Measurements from ENCODE around the gene PRCP. TPM values are rescaled to one million over a fixed set of nuclear protein-coding genes. Genes with fewer than 3 reads are reported as not detected.
A peak's percentile ranks its signal among the peaks of the same experiment; 100 is the strongest.

The PRCP gene
- total RNA-seq, 1 experiment from 2014 or later, result 22.7 TPM

GRCh38 chr11:82778776-82779175 lies 121.5 kb downstream of the PRCP start:
- peaks cover 7% of the 10 kb centered on the region for H3K9me3 Mint-ChIP-seq (ENCODE audit: low read depth, unreplicated experiment)
- no peak overlapping the region for H3K4me3 Mint-ChIP-seq (ENCODE audit: low read depth, unreplicated experiment)
- no peaks in the 10 kb centered on the region for H3K4me1 Mint-ChIP-seq (ENCODE audit: low read depth, unreplicated experiment)
- H3K27me3 Mint-ChIP-seq (ENCODE audit: unreplicated experiment), result no peaks in the 10 kb centered on the region
- BruUV-seq (replicated peaks), result no TSS peak
- intact Hi-C loops (cut with micrococcal nuclease; ENCODE audit: unreplicated experiment), result no loop called here
- DNase-seq, result no peak
- no peaks in the 10 kb centered on the region for H3K36me3 Mint-ChIP-seq (ENCODE audit: insufficient read depth, unreplicated experiment)
- CTCF ChIA-PET, result no interaction called here
- no peak overlapping the region for H3K27ac Mint-ChIP-seq (ENCODE audit: unreplicated experiment)
- TF ChIP-seq CTCF (IDR thresholded peaks at IDR 0.05; ENCODE audit: unreplicated experiment), result no peak

GRCh38 chr11:82776377-82776776 lies 123.9 kb downstream of the PRCP start:
- no peak for TF ChIP-seq CTCF (IDR thresholded peaks at IDR 0.05; ENCODE audit: unreplicated experiment)
- Mint-ChIP-seq H3K27me3 (ENCODE audit: unreplicated experiment) (no peaks in the 10 kb centered on the region), H3K4me3 (ENCODE audit: low read depth, unreplicated experiment) (no peak overlapping the region), H3K4me1 (ENCODE audit: low read depth, unreplicated experiment) (no peaks in the 10 kb centered on the region), H3K36me3 (ENCODE audit: insufficient read depth, unreplicated experiment) (no peaks in the 10 kb centered on the region), H3K9me3 (ENCODE audit: low read depth, unreplicated experiment) (peaks cover 4% of the 10 kb centered on the region), H3K27ac (ENCODE audit: unreplicated experiment) (no peak overlapping the region)
- no peak for DNase-seq
- no TSS peak for BruUV-seq (replicated peaks)
- CTCF ChIA-PET, result interaction anchor here (0.5 to 0.8 kb wide), 2 partner anchors 9 to 42 kb away, joined by 4 read pairs; no protein-coding TSS in a partner anchor
- intact Hi-C loops (cut with micrococcal nuclease; ENCODE audit: unreplicated experiment), result no loop called here

- DNase-seq, result peak; percentile 57
- intact Hi-C loops (cut with micrococcal nuclease; ENCODE audit: unreplicated experiment), result loop anchor here (1.0 kb wide), 1 partner anchor 88 kb away; no protein-coding TSS in a partner anchor
- BruUV-seq (replicated peaks), result no TSS peak
- H3K4me3 Mint-ChIP-seq (ENCODE audit: low read depth, unreplicated experiment), result no peak overlapping the region
- no peaks in the 10 kb centered on the region for H3K9me3 Mint-ChIP-seq (ENCODE audit: low read depth, unreplicated experiment)
- peak; percentile 44 for TF ChIP-seq CTCF (IDR thresholded peaks at IDR 0.05; ENCODE audit: unreplicated experiment)
- no peaks in the 10 kb centered on the region for H3K4me1 Mint-ChIP-seq (ENCODE audit: low read depth, unreplicated experiment)
- CTCF ChIA-PET, result interaction anchor here (0.5 to 0.8 kb wide), 2 partner anchors 9 to 43 kb away, joined by 4 read pairs; no protein-coding TSS in a partner anchor
- H3K27me3 Mint-ChIP-seq (ENCODE audit: unreplicated experiment), result no peaks in the 10 kb centered on the region
- H3K27ac Mint-ChIP-seq (ENCODE audit: unreplicated experiment), result no peak overlapping the region
- no peaks in the 10 kb centered on the region for H3K36me3 Mint-ChIP-seq (ENCODE audit: insufficient read depth, unreplicated experiment)
Observed at GRCh38 chr11:82775736-82776346, 124.4 kb downstream of the PRCP start.

GRCh38 chr11:82775218-82775617 lies 125.0 kb downstream of the PRCP start:
- no peak for TF ChIP-seq CTCF (IDR thresholded peaks at IDR 0.05; ENCODE audit: unreplicated experiment)
- Mint-ChIP-seq H3K9me3 (ENCODE audit: low read depth, unreplicated experiment) (no peaks in the 10 kb centered on the region), H3K4me1 (ENCODE audit: low read depth, unreplicated experiment) (no peaks in the 10 kb centered on the region), H3K27me3 (ENCODE audit: unreplicated experiment) (no peaks in the 10 kb centered on the region), H3K4me3 (ENCODE audit: low read depth, unreplicated experiment) (no peak overlapping the region), H3K36me3 (ENCODE audit: insufficient read depth, unreplicated experiment) (no peaks in the 10 kb centered on the region), H3K27ac (ENCODE audit: unreplicated experiment) (no peak overlapping the region)
- DNase-seq, result no peak
- no TSS peak for BruUV-seq (replicated peaks)
- CTCF ChIA-PET, result no interaction called here
- intact Hi-C loops (cut with micrococcal nuclease; ENCODE audit: unreplicated experiment), result loop anchor here (1.0 kb wide), 1 partner anchor 89 kb away; no protein-coding TSS in a partner anchor

Other genes starting within 250 kb of the PRCP start
- 0.09 TPM in 1 of 2 replicates, not detected in the other for gene FAM181B, start 166.6 kb downstream of the PRCP start, total RNA-seq (2022)
- gene DDIAS, start 1.3 kb upstream of the PRCP start, total RNA-seq (2022), result 10.9 and 14.1 TPM in 2 replicates
- 1.5 and 2.2 TPM in 2 replicates for gene RAB30, start 171.5 kb upstream of the PRCP start, total RNA-seq (2022)